NT2/D1 (cell line): Measurements from ENCODE around the gene FBLN7.

Experiments used
- YY1 ChIP-seq: IDR thresholded peaks from 2 replicates; pipeline ENCODE4 v1.6.1; 2011; ENCODE audit not compliant: insufficient read length, insufficient read depth
- ZNF274 ChIP-seq: IDR thresholded peaks from 2 replicates; pipeline ENCODE4 v1.6.1; 2011; ENCODE audit warnings: mild to moderate bottlenecking, low read depth, low read length

GRCh38 chr2:112134120-112134519 lies 4.1 kb upstream of the FBLN7 start:
- TF ChIP-seq ZNF274 (no peak), YY1 (no peak)
